ENCODE data around the gene CAST.
A peak's percentile ranks its signal among the peaks of the same experiment; 100 is the strongest.

DNA sequence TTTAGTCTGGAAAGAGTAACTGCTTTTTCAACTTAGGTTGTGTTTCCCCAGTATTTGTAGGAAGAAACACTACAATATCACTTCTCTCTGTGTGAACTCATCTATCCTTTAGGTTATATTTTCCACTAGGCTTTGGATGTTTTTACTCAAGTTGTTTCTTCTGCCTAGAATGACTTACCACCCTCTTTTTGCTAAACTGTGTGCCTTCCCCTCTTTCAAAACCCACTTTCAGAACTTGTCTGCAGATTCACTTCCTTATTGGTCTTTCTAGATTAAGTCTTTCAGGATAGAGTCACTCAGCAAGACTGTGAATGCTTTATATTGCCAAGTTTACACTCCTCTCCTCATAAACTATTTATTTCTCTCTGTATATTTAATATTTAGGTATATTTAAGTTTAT lies 14.2 kb upstream of the CAST start:
- TF ChIP-seq POLR2A (IDR thresholded peaks at IDR 0.05; ENCODE audit: low read depth, low read length) (no peak), SPI1 (IDR thresholded peaks at IDR 0.05; ENCODE audit: low read depth, low read length) (peak; percentile 92), TAF1 (IDR thresholded peaks at IDR 0.05; ENCODE audit: low read depth, low read length) (no peak), POLR2AphosphoS5 (IDR thresholded peaks at IDR 0.05; ENCODE audit: low read depth, low read length) (no peak), PAX5 (IDR thresholded peaks at IDR 0.05; ENCODE audit: insufficient read depth, low read length, severe bottlenecking) (no peak), POU2F2 (IDR thresholded peaks at IDR 0.05; ENCODE audit: low read depth, low read length) (no peak)

Data from GM12891 (cell line).